Hypothalamus (tissue), 51 donors: ENCODE data around the gene SNED1.
A peak's percentile ranks its signal among the peaks of the same experiment; 100 is the strongest.
"Not testable (repeated sequence)": the region's sequence is repeated elsewhere in the genome, so short reads cannot be mapped to it uniquely, and the experiment has no call there.

Experiments used
- DNase-seq, 51 donors: peaks; one replicate each; lab custom pipeline; 2025; lab: John Stamatoyannopoulos, UW

SNED1 gene

GRCh38 chr2:241074901-241075540 is 76.6 kb downstream of the SNED1 start:
- no peak for DNase-seq

GRCh38 chr2:241080405-241081189 is 82.2 kb downstream of the SNED1 start:
- DNase-seq: no peak

GRCh38 chr2:241081190-241081642 is 82.8 kb downstream of the SNED1 start:
- DNase-seq: no peak

- no peak for DNase-seq
Observed at GRCh38 chr2:241081643-241082340, 83.4 kb downstream of the SNED1 start.

GRCh38 chr2:241082341-241083090 is 84.1 kb downstream of the SNED1 start:
- DNase-seq: no peak

GRCh38 chr2:241083091-241083415 is 84.6 kb downstream of the SNED1 start:
- DNase-seq: no peak

- no peak for DNase-seq
Observed at GRCh38 chr2:241084856-241085444, 86.5 kb downstream of the SNED1 start.

GRCh38 chr2:241087420-241088268 is 89.2 kb downstream of the SNED1 start:
- DNase-seq: peak in 1 of 51 donors; percentile 22

GRCh38 chr2:241088376-241088775 is 90.0 kb downstream of the SNED1 start:
- DNase-seq: no peak

GRCh38 chr2:241088791-241089732 is 90.6 kb downstream of the SNED1 start:
- no peak for DNase-seq

GRCh38 chr2:241091201-241091600 is 92.8 kb downstream of the SNED1 start:
- DNase-seq: peak in 1 of 51 donors; percentile 18

- no peak for DNase-seq
Observed at GRCh38 chr2:241091734-241092445, 93.5 kb downstream of the SNED1 start.

GRCh38 chr2:241092677-241093076 is 94.3 kb downstream of the SNED1 start:
- DNase-seq: peak in 1 of 51 donors; percentile 7

- not testable (repeated sequence) for DNase-seq
Observed at GRCh38 chr2:241093133-241093781, 94.8 kb downstream of the SNED1 start.

- DNase-seq: no peak
Observed at GRCh38 chr2:241094172-241094571, 95.8 kb downstream of the SNED1 start.

- DNase-seq: no peak
Observed at GRCh38 chr2:241094924-241095420, 96.6 kb downstream of the SNED1 start.
